ENCODE data around the gene SLC24A4.

SLC24A4 gene

DNA sequence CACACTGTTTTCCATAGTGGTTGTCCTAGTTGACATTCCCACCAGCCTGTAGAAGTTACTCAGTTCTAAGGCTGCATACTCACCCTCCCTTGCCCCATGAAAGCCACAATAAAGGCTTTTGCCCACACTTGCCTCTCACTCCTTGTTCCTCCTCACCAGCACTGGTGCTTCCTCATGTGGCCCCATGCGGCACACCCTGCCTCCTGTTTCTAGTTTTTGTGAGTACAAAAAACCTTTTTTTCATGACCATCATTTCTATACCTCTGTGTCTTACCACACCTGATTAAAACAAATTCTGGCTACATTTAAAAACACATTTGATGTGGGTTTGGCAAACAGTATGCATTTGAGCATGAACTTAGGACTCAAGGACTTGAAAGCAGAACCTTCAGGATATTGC, 149.9 kb downstream of the SLC24A4 start:
- no peak for DNase-seq (ENCODE audit: extremely low read depth in 1 of 2, low read depth in 1 of 2)

DNA sequence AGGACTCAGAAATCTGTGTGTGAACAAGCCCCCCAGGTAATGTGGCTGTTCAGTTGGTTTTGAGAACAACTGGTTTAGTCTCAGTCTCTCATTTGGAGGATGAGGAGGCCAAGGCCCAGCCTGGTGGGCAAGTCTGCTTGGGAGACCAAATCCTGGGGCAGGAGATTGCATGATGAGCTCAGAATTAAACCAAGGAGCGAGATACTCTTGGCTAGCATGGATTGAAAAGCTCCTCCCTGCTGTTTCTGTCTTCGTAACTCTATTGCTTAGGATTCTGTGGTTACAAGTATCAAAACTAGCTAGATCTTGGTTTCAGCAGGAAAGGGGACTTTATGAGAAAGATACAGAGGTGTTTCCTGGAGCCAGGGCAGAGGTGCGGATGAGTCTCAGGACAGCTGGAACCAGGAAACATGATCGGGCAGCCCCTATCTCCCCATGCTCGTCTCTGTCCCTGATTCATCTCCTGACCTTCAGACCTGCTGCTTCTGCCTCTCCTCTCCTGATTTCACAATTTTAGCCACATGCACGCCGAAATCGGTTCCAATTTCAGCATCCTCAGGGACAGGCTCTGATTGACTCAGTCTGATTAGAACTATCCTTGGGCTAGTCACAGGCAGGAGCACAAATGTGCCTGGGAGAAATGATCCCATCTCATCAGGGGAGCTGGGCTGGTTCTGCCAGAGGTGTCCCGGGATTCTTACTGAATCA, 150.4 kb downstream of the SLC24A4 start:
- no peak for DNase-seq (ENCODE audit: extremely low read depth in 1 of 2, low read depth in 1 of 2)

DNA sequence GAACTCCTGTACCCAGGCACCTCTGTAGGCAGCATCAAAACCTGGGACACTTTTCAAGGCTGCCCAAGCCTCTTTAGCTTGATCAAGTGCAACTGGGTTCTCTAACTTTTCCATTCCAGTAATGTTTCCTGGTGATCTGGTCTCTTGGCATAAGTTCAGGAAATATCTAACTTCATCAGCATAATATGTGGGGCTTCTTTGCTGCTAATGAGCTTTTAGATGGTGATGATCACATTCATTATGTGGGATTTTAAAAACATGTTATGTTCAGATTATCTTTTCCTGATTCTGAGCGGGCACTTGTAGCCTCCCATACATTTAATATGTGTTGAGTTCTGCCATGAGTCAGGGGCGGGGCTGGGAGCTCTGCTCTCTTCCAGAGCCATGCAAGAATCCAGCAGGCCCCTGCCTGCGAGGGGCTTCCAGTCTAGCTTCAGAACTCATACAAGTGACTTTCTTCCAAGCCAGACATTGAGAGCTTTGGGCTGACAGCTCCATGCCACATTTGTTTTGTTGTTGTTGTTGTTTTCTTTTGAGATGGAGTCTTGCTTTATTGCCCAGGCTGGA, 151.1 kb downstream of the SLC24A4 start:
- no peak for DNase-seq (ENCODE audit: extremely low read depth in 1 of 2, low read depth in 1 of 2)

DNA sequence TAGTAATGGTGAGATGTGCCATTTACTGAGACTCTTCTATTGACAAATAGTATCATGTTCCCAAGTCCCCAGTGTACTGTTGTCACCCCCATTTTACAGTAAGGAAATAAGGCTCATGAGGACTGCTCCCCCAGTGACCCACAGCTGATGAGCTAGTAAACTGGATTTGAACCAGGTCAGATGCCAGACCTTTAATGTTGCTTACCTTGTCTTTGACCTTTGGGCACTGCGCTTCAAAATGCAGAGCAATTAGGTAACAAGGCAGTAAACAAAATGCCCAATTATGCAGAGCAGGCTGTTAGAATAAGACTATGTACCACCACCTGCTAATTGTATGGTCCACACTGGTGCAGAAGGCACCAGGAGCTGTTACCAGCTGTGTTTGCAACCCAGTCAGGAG, 152.1 kb downstream of the SLC24A4 start:
- no peak for DNase-seq (ENCODE audit: extremely low read depth in 1 of 2, low read depth in 1 of 2)

- no peak for DNase-seq (ENCODE audit: extremely low read depth in 1 of 2, low read depth in 1 of 2)
These were observed 152.7 kb downstream of the SLC24A4 start for GRCh38 chr14:92475451-92476187.

- DNase-seq (ENCODE audit: extremely low read depth in 1 of 2, low read depth in 1 of 2): no peak
These were observed 157.9 kb downstream of the SLC24A4 start for GRCh38 chr14:92480856-92481255.

DNA sequence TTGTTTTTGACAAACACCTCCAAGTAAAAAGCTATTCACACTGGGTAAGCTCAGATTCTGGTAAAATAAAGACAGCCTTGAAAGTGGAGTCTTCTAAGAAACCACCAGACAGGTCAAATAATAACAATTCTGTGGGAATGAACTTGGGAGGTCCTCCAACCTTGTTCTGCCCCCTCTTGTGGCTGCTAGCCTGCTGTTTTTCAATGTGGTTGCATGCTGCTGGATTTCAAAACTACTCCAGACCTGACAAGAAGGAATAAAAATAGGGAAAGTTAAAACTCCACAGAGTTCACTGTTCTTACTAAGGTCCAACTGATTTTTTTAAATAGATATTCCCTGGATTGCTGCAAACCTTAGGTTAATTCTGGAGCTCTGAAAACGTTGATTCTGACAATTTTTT, 158.4 kb downstream of the SLC24A4 start:
- no peak for DNase-seq (ENCODE audit: extremely low read depth in 1 of 2, low read depth in 1 of 2)

DNA sequence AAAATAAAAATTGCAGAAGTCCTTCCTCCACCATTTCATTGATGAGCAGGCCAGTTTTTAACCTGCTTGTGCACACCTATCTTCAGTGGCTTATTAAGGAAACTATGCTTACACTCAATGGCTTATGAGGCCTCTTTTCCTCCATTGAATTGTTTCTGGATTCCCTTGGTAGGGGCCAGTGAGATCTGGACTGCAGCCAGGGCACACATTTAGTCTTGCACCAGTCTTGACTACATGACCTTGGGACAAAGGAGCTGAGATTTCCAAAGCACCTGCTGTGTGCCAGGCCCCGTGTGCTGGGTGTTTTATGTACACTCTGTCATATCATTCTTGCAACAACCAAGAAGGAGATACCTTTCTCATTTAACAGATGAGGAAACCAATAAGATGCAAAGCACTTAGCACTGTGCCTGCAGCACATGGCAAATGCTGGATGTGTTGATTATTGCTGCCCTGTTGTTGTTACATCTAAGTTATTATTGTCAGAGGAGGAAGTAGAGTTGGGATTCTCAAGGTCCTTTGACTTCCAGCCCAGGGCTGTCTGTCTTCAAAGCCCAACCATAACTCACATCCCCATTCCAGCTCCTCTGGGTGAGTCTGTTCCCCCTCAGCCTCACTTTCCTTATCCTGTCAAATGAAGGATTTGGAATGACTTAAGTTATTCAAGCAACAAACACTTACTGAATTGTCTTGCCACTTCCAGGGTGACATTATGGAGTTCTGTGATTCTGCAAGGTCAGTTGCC, 159.0 kb downstream of the SLC24A4 start:
- no peak for DNase-seq (ENCODE audit: extremely low read depth in 1 of 2, low read depth in 1 of 2)

DNA sequence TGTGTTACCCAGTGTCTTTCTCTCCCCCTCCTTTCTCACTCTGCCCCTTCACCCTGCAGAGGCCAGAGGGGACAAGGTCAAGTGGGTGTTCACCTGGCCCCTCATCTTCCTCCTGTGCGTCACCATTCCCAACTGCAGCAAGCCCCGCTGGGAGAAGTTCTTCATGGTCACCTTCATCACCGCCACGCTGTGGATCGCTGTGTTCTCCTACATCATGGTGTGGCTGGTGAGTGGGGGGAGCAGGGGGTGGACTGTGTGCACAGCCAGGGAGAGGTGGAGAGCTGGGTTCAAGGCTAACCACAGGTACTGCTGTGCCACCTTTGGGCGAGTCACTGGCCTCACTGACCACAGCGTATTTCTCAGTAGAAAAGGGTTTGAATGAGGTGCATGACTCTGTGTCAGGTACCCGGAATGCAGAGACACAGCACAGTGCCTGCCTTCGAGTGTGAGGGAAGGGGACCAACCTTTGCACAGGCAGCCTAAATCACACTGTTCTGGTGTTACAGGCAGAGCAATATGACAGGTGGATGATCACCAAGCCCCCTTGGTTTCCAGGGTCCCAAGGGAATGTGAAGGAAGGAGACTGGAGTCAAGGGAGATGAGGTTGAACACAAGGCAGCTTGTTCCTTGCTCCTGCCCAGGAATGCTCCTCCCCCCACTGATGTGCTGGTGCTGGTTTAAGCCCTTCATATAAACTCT, 159.8 kb downstream of the SLC24A4 start:
- DNase-seq (ENCODE audit: extremely low read depth in 1 of 2, low read depth in 1 of 2): no peak

DNA sequence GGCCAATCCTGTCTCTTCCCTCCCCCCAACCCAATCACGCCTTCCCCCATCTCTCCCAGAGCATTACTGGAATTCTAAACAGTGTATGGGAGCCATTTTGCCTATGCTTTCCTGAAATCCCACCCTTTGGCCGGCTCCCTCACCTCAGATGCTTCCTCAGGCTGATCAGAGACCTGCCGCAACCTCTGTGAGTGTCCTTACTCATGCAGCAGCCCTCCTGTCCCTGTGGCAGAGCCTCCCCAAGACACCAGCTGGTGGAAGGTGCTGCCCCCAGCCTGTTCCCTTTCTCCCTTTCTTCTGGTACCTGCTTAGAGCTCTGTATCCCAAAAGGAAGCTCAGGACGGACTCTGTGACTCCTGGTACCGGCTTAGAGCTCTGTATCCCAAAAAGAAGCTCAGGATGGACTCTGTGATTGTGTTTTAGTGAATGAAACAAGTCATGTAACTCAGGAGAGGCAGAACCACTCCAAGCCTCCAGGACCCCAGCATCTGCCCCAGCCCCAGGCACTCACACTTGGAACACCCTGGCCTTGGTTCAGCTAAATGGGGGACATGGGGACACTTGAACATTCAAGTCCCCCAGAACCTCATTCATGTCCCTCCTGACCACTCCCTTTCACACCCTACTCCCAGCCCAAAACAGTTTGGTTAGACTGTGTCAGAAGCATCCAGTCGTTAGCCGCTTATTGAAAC, 161.3 kb downstream of the SLC24A4 start:
- DNase-seq (ENCODE audit: extremely low read depth in 1 of 2, low read depth in 1 of 2): no peak

- DNase-seq (ENCODE audit: extremely low read depth in 1 of 2, low read depth in 1 of 2): no peak
These were observed 163.9 kb downstream of the SLC24A4 start for GRCh38 chr14:92486881-92487280.

DNA sequence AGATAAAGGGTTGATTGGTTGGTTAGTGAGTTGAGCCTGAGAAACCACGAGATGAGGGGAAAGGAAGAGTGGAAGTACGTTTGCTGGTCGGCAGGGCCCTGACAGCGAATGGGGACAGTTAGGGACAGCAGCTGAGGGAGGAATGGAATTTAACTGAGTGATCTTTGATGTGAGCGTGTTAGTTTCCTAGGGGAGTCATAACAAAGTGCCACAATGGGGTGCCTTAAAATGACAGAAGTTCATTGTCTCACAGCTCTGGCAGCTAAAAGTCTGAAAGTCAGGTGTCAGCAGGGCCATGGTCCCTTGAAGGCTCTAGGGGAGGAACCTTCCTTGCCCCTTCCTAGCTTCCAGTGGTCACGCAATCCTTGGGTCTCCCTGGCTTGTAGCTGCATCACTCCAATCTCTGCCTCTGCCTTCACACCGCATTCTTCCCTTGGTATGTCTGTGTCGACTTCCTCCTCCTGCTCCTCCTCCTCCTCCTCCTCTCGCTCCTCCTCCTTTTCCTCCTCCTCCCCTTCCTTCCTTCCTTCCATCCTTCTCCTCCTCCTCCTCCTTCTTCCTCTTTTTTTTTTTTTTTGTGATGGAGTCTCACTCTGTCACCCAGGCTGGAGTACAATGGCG, 164.7 kb downstream of the SLC24A4 start:
- DNase-seq (ENCODE audit: extremely low read depth in 1 of 2, low read depth in 1 of 2): no peak

- no peak for DNase-seq (ENCODE audit: extremely low read depth in 1 of 2, low read depth in 1 of 2)
These were observed 166.7 kb downstream of the SLC24A4 start for GRCh38 chr14:92489394-92490238.

GRCh38 chr14:92490239-92490959, 167.4 kb downstream of the SLC24A4 start:
- DNase-seq (ENCODE audit: extremely low read depth in 1 of 2, low read depth in 1 of 2): no peak

DNA sequence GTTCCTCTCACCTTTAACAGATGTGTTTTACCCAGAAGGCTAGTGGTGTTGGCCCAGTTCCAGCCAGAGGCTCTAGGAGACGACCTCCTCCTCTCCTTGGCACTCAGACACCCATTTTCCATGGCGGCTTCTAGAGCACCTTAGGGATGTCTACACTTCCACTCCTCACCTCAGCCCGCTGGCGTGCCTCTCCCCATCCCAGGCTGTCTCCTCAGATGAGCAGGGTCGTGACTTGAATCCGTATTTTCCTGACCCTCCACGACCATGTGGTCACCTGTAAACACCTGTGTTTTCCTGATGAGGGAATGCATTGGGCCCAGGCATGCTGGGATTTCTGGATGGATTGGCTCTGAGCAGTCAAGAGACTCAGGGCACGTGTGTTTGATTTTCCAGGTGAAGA, 168.8 kb downstream of the SLC24A4 start:
- DNase-seq (ENCODE audit: extremely low read depth in 1 of 2, low read depth in 1 of 2): no peak

DNA sequence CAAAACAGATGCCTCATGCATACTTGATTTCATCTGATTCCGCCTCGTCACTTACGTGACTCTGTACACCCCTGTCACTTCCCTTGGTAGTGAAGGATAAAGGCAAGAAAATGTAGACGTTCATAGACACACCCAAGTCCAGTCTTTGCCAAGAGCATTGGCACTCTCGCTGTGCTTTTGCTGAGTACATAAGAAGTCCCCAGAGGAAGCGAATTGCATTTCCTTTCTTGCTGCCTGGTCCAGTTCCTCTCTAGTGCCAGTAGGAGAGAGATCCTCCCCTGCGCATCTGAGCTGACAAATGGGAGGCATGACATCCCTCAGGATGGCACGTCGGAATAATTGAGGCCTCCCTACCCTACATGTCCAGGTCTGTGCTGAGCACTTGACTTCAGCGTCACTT, 169.3 kb downstream of the SLC24A4 start:
- DNase-seq (ENCODE audit: extremely low read depth in 1 of 2, low read depth in 1 of 2): no peak

GRCh38 chr14:92493024-92493423, 170.1 kb downstream of the SLC24A4 start:
- DNase-seq (ENCODE audit: extremely low read depth in 1 of 2, low read depth in 1 of 2): no peak

DNA sequence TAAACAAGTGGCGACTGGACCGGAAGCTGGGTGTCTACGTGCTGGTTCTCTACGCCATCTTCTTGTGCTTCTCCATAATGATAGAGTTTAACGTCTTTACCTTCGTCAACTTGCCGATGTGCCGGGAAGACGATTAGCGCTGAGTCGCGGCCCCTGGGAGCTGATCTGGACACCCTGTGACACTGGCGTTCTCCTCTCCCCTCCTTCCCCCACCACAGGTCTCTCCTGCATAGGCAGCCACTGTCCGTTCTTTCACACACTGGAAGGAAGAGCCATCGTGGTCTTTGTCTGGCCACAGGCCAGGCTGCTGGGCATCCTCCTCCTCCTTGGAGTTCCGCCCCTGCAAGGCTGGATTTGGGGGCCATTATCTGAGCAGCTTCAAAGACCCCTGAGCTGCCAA, 170.5 kb downstream of the SLC24A4 start:
- DNase-seq (ENCODE audit: extremely low read depth in 1 of 2, low read depth in 1 of 2): no peak
